Heart right ventricle (tissue), 16 donors: ENCODE data around the gene VPS54. TPM values are rescaled to one million over a fixed set of nuclear protein-coding genes. Genes with fewer than 3 reads are reported as not detected.

Source experiments
- ATAC-seq, 8 donors: fragments of 200-7000 bp; cut with Tn5 transposase; one replicate each; pipeline ENCODE4 v1.9.1; 2020; ENCODE audit warnings: mild to moderate bottlenecking in 8 of 8, moderate library complexity in 8 of 8, moderate number of reproducible peaks in 1 of 8
- DNase-seq, 2 donors: peaks; one replicate each; pipeline ENCODE4 v3.0.0-alpha.2; 2020
- H3K27ac ChIP-seq, 10 donors: fragments of 200-600 bp; sonication (generic) in 2 of 10; one replicate each; pipeline versions ENCODE4 v1.5.0 to v1.8.0; 2020 to 2022; ENCODE audit warnings: mild to moderate bottlenecking in 3 of 10
- H3K27me3 ChIP-seq, 7 donors: fragments of 200-600 bp; one replicate each; pipeline ENCODE4 v1.8.0; 2021 to 2022; ENCODE audit warnings: mild to moderate bottlenecking in 2 of 7
- H3K36me3 ChIP-seq, 9 donors: fragments of 200-600 bp; sonication (generic) in 1 of 9; one replicate each; pipeline versions ENCODE4 v1.5.0 to v1.8.0; 2020 to 2022; ENCODE audit warnings: mild to moderate bottlenecking in 2 of 9
- H3K4me1 ChIP-seq, 9 donors: fragments of 200-600 bp; sonication (generic) in 1 of 9; one replicate each; pipeline versions ENCODE4 v1.5.0 to v1.8.0; 2020 to 2022; ENCODE audit warnings: mild to moderate bottlenecking in 4 of 9
- H3K4me3 ChIP-seq, 10 donors: fragments of 200-600 bp; sonication (generic) in 2 of 10; one replicate each; pipeline versions ENCODE4 v1.5.0 to v1.8.0; 2020 to 2022; ENCODE audit warnings: mild to moderate bottlenecking in 7 of 10, moderate library complexity in 2 of 10
- H3K9me3 ChIP-seq, 11 donors: fragments of 200-600 bp in 10 of 11; sonication (generic) in 2 of 11; one replicate each; pipeline versions ENCODE4 v1.5.0 to v1.8.0; 2013 to 2022; ENCODE audit warnings: mild to moderate bottlenecking in 2 of 11, control low read depth in 1 of 11, moderate library complexity in 1 of 11
- CTCF ChIP-seq, 9 donors: fragments of 200-600 bp; sonication (generic) in 2 of 9; IDR thresholded peaks; one replicate each; pipeline versions ENCODE4 v1.5.0 to v1.8.0; 2021 to 2022; ENCODE audit warnings: antibody characterized with exemption in 9 of 9, mild to moderate bottlenecking in 5 of 9, moderate library complexity in 1 of 9
- WGBS, 2 donors: extraction: QIAGEN DNeasy Blood & Tissue Kit; methylation state at CpG; one replicate each; pipeline ENCODE4 v1.1.7; 2013; ENCODE audit warnings: inconsistent platforms in 1 of 2; 5-methylcytosine and 5-hydroxymethylcytosine counted together
- intact Hi-C, 10 donors: fragments of 100-400 bp; cut with DNase I; formaldehyde crosslinking; loops; one replicate each; pipeline versions ENCODE4 v1.11.1 to v1.14.2; 2022
- polyA plus RNA-seq, 2 donors: library from polyadenylated mRNA; stranded (reverse); fragments of 200-250 nt; gene quantifications; one replicate each; pipeline ENCODE4 v1.2.3, GENCODE V29; 2013
- total RNA-seq, 10 donors: library from RNA; stranded (reverse); fragmentation: NEBNext Ultra II Directional in 3 of 10; extraction: Animal tissue kit (Norgen Biotek cat#: 25700) in 3 of 10; gene quantifications; one replicate each; pipeline versions ENCODE4 v1.2.1 to v1.2.4, GENCODE V29; 2021 to 2023
- donor health status: Arrhythmogenic right ventricular cardiomyopathy.
- donor health status: ischemic (EF 13 %, LVEDD 7.1; RV severe dilation, severe dysfunction).
- donor health status: healthy with polysubstance abuse.
- donor health status: DM: no; HTN: yes; CAD: no.
- donor health status: DM: no; HTN: no; CAD: no.
- donor health status: ischemic (EF 25% LVEDD 6.9; RV normal size, moderate dysfunction).
- donor health status: ischemic (EF 25% LVEDD 5.7; RV mildly dilated, moderate dysfunction).
- donor health status: healthy.
- donor health status: DM: yes; HTN: yes; CAD: no.
- donor health status: Ischemic cardiomyopathy.
- donor health status: ischemic (EF 35%, LVEDD 5.7; RV mildly dilated, moderate dysfunction).
- donor health status: nonischemic (EF 11% LVEDD 7.7; RV severe dilation, severe dysfunction).
- donor health status: DM: yes; HTN: yes; CAD: no.
- donor health status: PGD.
- donor health status: ischemic (EF 29% LVEDD 5.4; RV normal size, mild dysfunction).
- donor health status: nonischemic (EF 23%, LVEDD 6.1; RV moderate dilation, normal function).

The VPS54 gene
- total and polyA plus RNA-seq, 12 donors = 8.3 to 12.7 (median 10.5) TPM

GRCh38 chr2:64015898-64016297, 3.3 kb downstream of the VPS54 start:
- DNase-seq = no peak
- H3K9me3 ChIP-seq = no peaks in the 10 kb centered on the region
- ATAC-seq = no peak
- no peak overlapping the region for H3K4me3 ChIP-seq
- TF ChIP-seq CTCF (IDR thresholded peaks at IDR 0.05) = no peak
- no peaks in the 10 kb centered on the region for H3K36me3 ChIP-seq
- peak overlapping the region in 4 of 10 donors; percentile 19 to 56 (median 40) for H3K27ac ChIP-seq
- no peaks in the 10 kb centered on the region for H3K27me3 ChIP-seq
- peaks cover 0 to 77% (median 46%) of the 10 kb centered on the region in 9 donors for H3K4me1 ChIP-seq
- 75 to 80% methylated on average over 3 of the region's 3 CpGs for whole genome bisulfite sequencing, 2 donors
- intact Hi-C loops = no loop called here

GRCh38 chr2:64015391-64015790, 3.8 kb downstream of the VPS54 start:
- H3K4me3 ChIP-seq = peak overlapping the region in 1 of 10 donors; percentile 32

GRCh38 chr2:64014628-64015027, 4.6 kb downstream of the VPS54 start:
- Histone ChIP-seq H3K9me3 (no peaks in the 10 kb centered on the region), H3K4me3 (peak overlapping the region in 1 of 10 donors; percentile 32), H3K27me3 (no peaks in the 10 kb centered on the region), H3K27ac (peak overlapping the region in 1 of 10 donors; percentile 55), H3K4me1 (peaks cover 0 to 65% (median 44%) of the 10 kb centered on the region in 9 donors), H3K36me3 (no peaks in the 10 kb centered on the region)
- WGBS, 2 donors = 99 to 100% methylated on average over 1 of the region's 1 CpG
- DNase-seq (no peak), ATAC-seq (no peak)
- intact Hi-C loops = no loop called here
- no peak for TF ChIP-seq CTCF (IDR thresholded peaks at IDR 0.05)

More at GRCh38 chr2:64015391-64015790, 3.8 kb downstream of the VPS54 start:
- no peak for DNase-seq
- H3K36me3 ChIP-seq = no peaks in the 10 kb centered on the region
- H3K27me3 ChIP-seq = no peaks in the 10 kb centered on the region
- peaks cover 0 to 73% (median 46%) of the 10 kb centered on the region in 9 donors for H3K4me1 ChIP-seq
- intact Hi-C loops = no loop called here
- 56 to 66% methylated on average over 5 of the region's 5 CpGs for whole genome bisulfite sequencing, 2 donors
- TF ChIP-seq CTCF (IDR thresholded peaks at IDR 0.05) = no peak
- ATAC-seq = no peak
- H3K27ac ChIP-seq = peak overlapping the region in 5 of 10 donors; percentile 18 to 56 (median 26)
- H3K9me3 ChIP-seq = no peaks in the 10 kb centered on the region

GRCh38 chr2:64013053-64013452, 6.2 kb downstream of the VPS54 start:
- Histone ChIP-seq H3K27ac (no peak overlapping the region), H3K36me3 (no peaks in the 10 kb centered on the region), H3K4me3 (no peak overlapping the region), H3K9me3 (no peaks in the 10 kb centered on the region), H3K4me1 (peaks cover 0 to 69% (median 43%) of the 10 kb centered on the region in 9 donors), H3K27me3 (no peaks in the 10 kb centered on the region)
- ATAC-seq (no peak), DNase-seq (no peak)
- no peak for TF ChIP-seq CTCF (IDR thresholded peaks at IDR 0.05)
- intact Hi-C loops = no loop called here
- 92% methylated on average over 2 of the region's 2 CpGs for WGBS, 2 donors
